ENCODE results near the gene SAFB2.
A peak's percentile ranks its signal among the peaks of the same experiment; 100 is the strongest.

The SAFB2 gene

DNA sequence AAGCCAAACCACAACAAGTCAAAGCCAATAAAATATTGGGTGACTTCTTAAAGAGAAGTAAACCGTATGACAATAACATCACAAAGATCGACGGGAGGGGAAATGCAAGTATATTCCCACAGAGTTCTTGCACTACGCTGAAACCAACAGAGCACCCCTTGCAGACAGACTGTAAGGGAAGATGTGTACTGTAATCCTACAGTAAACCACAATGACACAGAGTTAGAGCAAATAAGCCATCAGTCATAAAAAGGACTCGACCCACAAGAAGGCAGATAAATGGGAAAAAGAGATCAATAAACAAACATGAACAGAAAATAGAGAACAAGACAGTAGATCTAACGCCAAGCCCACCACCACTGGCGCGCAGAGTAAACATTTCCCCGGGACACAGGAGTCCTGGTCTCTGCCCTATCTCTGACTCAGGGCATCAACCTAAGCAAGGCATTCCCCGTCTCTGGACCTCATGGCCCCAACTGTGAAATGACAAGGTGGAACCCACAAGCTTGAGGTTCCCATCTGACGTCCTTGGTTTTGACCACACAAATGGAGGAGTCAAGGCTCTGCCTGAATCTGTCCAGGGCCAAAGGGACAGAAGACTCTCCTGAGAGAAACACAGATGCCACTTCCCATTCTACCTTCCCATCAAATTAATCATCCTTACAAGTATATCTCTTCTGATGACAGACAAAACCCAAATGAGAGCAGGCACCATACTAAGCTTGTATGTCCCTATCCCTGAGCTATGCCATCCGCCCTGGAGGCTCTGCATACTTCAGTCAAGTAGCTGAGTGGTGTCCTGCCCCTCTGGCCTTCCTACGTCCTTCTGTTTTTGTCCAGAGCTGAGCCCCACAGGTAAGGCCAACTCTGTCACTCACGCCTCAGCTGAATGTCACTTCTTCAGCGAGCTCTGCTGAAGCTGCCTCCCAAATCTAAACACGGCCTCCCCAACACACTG is 15.0 kb downstream of the SAFB2 start:
- no peak for DNase-seq

GRCh38 chr19:5605362-5605761 is 17.2 kb downstream of the SAFB2 start:
- no peak for DNase-seq

DNA sequence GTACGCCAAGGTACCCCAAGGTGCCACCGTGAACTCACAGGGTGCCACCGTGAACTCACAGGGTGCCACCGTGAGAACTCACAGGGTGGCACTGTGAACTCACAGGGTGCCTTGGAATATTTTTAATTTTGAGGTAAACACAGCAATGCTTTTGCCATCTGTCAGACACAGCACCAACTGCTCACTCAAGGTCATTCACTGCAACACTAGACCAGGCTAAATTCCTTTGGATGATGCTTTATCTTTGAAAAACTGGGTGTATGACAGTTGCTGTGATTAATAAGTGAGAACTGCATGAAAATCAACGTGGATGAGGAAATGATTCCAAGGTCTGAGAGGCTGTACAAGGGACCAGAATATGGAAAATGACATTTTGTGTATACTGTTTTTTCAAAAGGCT is 18.9 kb downstream of the SAFB2 start:
- DNase-seq = no peak

- no peak for DNase-seq
These were observed 21.8 kb downstream of the SAFB2 start for GRCh38 chr19:5600797-5601196.

DNA sequence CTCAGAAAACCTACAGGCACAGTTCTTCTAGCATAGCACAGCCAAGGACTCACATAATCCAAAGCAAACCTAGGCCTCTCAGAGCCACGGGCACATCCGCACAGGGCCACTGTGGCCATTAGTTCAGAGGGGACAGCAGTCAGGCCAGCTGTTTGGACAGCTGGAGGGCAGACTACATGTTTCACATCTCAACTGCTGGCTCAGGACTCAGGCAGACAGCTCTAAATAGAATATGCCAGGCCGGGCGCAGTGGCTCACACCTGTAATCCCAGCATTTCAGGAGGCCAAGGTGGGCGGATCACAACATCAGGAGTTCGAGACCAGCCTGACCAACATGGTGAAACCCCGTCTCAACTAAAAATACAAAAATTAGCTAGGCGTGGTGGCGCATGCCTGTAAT is 26.8 kb downstream of the SAFB2 start:
- DNase-seq = no peak

DNA sequence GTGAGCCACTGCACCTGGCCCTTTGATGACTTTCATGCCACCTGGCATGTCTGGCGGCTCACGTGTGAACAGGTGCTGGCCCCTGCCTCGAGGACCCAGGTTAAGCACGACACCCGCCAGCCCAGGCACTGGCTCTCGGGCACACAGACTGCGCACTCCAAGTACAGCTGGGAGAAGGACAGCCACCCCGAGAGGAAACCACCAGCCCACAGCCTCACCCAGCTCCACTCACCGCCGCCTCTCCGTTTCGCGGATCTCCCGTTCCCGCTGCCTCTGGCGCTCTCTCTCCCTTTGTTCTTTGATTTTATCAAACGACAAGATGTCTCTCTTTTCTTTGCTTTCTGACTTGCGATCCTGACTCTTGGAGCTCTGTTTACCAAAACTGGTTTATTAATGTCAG is 27.4 kb downstream of the SAFB2 start:
- no peak for DNase-seq

DNA sequence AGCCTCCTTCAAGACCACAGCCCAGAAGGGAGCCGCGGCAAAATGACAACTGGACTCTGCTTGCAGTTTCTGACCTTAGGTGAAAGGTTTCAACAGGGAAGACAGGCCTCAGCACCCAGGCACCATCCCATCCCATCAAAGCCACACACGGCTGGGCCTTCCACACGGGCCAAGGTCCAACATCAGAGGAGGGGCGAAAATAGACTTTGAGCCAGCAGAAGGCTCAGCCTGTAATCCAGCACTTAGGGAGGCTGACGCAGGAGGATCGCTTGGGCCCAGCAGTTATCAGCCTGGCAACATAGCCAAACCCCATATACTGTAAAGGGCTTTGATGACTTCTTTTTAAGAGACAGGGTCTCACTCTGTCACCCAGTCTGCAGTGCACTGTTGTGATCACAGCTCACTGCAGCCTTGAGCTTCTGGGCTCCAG is 28.0 kb downstream of the SAFB2 start:
- DNase-seq = no peak

DNA sequence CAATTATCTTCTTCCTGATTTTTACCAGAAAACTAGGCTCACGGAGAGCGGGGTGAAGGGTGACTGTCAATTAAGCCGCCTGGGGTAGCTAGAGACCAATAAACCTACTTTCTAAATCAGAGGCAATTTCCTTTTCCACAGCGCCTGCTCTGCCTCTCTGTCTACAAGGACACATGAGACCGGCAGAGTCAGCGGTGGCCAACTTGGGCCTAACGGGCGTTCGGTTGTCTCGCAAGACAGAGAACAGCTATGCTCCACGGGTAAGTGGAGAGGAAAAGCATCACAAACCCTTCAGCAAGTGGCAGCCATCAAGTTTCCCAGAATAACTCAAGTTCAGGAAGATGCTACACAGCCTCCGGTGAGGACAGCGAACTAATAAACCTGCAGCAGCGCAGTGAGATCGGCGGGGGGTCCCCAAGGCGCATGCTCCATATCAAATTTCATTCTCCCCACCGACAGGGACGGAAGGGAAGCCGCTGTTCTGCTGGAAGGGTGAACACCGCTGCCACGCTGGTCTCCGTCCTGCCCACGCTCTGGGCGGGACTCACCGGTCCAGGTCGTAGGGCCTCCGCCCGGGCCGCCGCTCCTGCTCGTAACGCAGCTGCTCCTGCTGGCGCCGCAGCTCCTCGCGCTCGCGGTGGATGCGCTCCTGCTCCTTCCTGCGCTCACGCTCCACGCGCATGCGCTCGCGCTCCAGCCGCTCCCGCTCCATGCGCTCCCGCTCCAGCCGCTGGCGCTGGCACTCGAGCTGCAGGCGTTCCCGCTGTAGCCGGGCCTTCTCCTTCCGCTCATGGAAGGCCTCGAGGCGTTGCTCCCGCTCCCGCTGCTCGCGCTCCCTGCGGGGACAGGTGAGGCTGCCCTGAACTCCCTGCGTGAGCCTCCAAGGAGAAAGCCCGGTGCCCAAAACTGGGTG is 29.0 kb downstream of the SAFB2 start:
- DNase-seq = no peak

DNA sequence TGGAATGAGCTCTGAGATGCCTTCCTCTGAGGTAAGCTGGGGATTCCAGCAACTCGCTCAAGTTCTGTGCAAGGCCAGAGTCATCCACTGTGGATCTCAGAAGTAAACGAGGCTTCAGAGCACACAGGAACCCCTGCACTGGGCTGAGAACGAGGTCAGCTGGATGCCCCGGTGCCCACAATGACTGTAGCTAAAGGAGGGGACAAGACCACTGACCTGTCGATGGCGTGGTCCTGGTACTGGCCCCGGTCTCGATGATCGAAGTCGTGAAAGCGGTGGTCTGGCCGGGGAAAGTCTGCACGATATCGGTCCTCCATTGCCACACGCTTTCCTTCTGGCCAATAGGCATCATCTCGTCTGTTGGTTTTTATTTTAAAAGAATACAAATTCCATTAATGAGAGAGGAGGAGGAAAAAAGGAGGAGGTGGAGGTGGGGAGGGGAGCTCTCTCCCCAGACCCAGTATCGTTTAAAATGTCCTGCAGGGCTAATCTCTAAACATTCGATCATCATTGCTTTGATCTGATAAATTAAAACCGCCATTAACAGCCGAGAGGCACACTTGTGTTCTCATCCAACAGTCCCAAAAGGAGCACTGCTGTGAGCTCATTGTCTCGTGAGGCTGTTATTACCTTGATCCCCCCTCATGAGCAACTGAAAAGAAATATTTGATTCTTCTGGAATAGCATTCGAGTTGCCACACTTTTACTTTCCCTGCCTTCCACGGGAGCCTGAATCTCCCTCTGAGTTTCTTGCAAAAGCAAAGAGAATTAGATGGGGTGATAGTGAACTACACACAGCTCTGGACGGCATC is 29.8 kb downstream of the SAFB2 start:
- no peak for DNase-seq

GRCh38 chr19:5591476-5591875 is 31.1 kb downstream of the SAFB2 start:
- no peak for DNase-seq

DNA sequence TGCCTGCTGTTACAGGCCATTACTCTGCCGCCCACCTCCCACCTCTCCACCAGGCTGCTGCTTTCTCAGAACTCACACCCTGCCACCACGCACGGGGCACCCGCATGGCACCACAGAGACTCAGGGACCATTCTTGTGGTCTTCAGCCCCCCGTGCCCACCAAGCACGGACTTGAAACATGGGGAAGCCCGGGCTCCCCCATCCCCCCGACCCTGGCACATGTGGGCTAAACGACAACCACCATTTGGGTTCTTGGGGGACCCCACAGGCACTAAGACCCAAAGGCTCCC is 31.8 kb downstream of the SAFB2 start:
- no peak for DNase-seq

DNA sequence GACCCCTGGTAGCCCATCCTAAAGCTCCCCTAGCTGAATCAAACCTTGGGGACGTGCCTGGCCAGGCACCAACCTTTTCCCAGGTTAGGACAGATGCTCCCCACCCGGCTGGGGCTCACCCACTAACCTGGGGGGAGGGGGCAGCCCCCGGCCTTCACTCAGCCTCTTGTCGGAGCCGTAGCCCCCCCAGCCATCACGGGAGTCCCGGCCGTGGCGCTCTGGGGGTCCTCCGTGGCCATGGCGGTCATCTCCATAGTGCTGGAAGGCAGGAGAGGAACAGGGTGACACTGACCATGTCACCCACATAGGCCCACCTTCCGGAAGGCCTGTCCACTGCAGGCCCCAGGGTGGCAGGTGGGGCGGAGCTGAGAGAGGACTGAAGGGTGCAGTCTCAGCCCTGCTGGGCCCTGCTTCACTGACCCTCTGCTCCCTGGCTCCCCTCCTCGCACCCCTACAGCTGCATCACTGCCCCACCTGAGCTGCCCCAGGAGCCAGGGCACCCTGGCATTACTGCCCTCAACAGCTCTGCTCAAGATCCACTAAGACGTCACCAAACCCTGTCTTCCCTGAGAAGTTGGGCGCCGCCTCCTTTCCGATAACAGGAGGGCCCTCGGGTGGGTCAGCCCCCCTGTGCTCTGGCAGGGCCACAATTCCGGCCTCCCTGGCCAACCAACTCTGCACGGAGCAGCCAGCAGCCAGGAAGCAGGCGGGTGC is 32.3 kb downstream of the SAFB2 start:
- DNase-seq = no peak

DNA sequence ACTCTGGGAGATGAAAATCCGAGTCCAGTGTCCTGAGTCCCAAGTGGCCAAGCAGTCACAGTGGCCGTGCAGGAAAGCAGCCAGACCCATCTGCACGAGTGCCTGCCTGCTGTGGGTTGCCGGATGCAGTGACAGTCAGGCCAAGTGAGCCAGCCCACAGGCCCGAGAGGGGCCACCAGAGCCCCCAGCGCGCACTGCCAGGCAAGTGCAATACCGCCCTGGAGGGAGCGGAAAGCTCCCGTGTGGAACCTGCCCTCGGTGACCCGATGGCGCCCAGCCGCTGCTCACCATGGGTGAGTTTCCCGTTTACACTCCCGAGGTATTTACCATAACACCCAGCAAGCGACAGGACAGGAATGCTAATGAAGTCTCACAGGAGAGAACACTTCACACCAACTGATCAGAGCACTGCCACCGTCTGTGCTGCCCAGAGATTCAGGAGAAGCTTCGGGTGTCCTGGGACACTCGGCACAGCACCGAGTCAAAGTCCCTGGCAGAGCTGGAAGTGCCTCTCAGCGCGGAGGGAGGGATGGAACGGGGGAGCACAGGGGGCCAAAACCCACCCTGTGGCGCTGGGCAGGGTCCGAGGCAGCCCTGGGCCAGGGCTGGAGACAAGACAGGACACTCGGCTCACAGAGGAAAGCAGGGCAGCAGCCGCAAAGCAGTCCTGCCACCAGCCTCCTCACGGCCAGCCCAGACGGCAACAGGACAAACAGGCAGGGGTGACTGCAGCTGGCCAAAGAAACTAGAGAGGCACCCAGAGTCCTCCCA is 33.5 kb downstream of the SAFB2 start:
- DNase-seq = no peak

DNA sequence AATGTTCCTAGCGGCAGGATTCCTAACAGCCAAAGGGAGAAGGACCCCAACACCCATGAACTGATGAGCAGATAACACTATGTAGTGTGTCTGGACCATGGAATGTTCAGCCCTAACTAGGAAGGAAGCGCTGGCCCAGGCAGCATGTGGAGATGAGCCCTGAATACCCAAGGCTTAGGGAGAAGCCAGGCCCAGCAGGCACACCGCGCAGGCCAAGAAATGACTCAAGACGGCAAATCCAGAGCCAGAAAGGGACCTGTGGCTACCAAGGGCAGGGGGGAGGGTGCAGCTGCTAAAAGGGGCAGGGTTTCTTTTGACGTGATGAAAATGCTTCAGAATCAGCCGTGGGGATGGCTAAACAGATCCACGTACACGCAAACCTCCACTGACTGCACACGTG is 34.1 kb downstream of the SAFB2 start:
- DNase-seq = no peak

- no peak for DNase-seq
These were observed 34.9 kb downstream of the SAFB2 start for GRCh38 chr19:5587661-5588060.

GRCh38 chr19:5587071-5587455 is 35.5 kb downstream of the SAFB2 start:
- DNase-seq = no peak

GRCh38 chr19:5586300-5587070 is 36.1 kb downstream of the SAFB2 start:
- DNase-seq = no peak

- DNase-seq = peak; percentile 52
These were observed 36.9 kb downstream of the SAFB2 start for GRCh38 chr19:5585461-5586299.

DNA sequence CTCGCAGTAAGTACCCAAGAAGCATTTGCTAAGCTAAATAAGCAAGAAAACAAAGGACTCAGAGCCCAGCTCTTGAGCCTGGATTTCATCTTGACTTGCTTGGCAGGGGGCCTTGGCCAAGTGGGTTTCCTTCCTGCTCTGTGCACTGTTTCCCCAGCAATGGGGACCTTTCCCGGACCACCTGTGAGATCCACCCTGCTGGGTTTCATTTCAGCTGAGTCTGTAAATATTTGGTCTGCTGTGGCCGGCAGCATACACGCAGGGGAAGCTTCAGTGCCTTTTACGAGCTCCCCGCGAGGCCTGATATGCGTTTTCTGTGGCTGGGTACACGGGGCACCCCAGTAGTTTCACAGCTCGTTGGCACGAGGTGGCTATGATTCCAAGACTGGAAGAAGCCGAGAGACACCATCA is 42.4 kb downstream of the SAFB2 start:
- DNase-seq = no peak

GRCh38 chr19:5579697-5580096 is 42.9 kb downstream of the SAFB2 start:
- DNase-seq = no peak

Data from activated CD8-positive, alpha-beta memory T cell treated with anti-CD3 and anti-CD28 coated beads, Interleukin-2, amount 50 U/mL, for 4 hours (primary cell).